ENCODE results near the gene FOXP3. TPM values are rescaled to one million over a fixed set of nuclear protein-coding genes. Genes with fewer than 3 reads are reported as not detected.

FOXP3 gene
- total RNA-seq, 4 donors from 2014 or later, result not detected

DNA sequence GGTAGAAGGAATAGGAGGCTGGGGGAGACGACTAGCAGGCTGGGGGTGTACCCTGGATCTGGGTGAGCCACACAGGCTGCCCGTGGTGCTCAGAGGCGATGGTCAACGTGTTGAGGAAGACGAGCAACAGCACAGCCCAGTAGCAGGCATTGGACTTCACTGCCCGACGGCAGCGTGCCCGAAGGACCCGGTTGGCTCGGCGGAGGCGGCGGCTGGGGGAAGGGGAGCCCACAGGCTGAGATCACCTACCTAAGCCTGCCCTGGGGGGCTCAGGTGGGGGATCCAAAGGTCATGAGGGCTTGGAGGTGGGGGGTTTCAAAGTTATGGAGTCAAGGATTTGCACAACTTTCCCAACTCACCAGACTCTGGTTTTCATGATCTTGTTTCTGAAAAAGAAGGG lies 38.7 kb downstream of the FOXP3 start:
- Histone ChIP-seq H3K27ac (no peak overlapping the region), H3K4me1 (no peaks in the 10 kb centered on the region), H3K9me3 (no peaks in the 10 kb centered on the region), H3K36me3 (no peaks in the 10 kb centered on the region), H3K4me3 (no peak overlapping the region), H3K27me3 (no peaks in the 10 kb centered on the region)
- in situ Hi-C loops (cut with MboI; ENCODE audit: low pct_ligation_motif_present in 1 of 4, low pct_unique_long_range_greater_than_20kb in 1 of 4, low sequenced_read_pairs in 3 of 4), result no loop called here
- 80% methylated on average over 14 of the region's 14 CpGs; no CpG with 5 or more reads in 1 of the 2 donors for WGBS, 2 donors (ENCODE audit: low coverage in 1 of 2)
- no peak for DNase-seq
- no peak for TF ChIP-seq POLR2AphosphoS5 (IDR thresholded peaks at IDR 0.05)
- TF ChIP-seq EP300 (IDR thresholded peaks at IDR 0.05; ENCODE audit: low read depth), result no peak
- TF ChIP-seq, protein P1, sequence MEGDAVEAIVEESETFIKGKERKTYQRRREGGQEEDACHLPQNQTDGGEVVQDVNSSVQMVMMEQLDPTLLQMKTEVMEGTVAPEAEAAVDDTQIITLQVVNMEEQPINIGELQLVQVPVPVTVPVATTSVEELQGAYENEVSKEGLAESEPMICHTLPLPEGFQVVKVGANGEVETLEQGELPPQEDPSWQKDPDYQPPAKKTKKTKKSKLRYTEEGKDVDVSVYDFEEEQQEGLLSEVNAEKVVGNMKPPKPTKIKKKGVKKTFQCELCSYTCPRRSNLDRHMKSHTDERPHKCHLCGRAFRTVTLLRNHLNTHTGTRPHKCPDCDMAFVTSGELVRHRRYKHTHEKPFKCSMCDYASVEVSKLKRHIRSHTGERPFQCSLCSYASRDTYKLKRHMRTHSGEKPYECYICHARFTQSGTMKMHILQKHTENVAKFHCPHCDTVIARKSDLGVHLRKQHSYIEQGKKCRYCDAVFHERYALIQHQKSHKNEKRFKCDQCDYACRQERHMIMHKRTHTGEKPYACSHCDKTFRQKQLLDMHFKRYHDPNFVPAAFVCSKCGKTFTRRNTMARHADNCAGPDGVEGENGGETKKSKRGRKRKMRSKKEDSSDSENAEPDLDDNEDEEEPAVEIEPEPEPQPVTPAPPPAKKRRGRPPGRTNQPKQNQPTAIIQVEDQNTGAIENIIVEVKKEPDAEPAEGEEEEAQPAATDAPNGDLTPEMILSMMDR (IDR thresholded peaks at IDR 0.05), result no peak
- intact Hi-C loops (cut with DNase I; ENCODE audit: low total_unique reads), result no loop called here

- no peak for TF ChIP-seq EP300 (IDR thresholded peaks at IDR 0.05; ENCODE audit: low read depth)
- TF ChIP-seq, protein P1 (IDR thresholded peaks at IDR 0.05), result no peak
- TF ChIP-seq POLR2AphosphoS5 (IDR thresholded peaks at IDR 0.05), result no peak
- no peak for TF ChIP-seq POLR2A (IDR thresholded peaks at IDR 0.05)
- intact Hi-C loops (cut with DNase I; ENCODE audit: low total_unique reads) (no loop called here), in situ Hi-C loops (cut with MboI; ENCODE audit: low pct_ligation_motif_present in 1 of 4, low pct_unique_long_range_greater_than_20kb in 1 of 4, low sequenced_read_pairs in 3 of 4) (no loop called here)
- H3K9me3 ChIP-seq, result no peaks in the 10 kb centered on the region
- no peak for DNase-seq
- WGBS, 2 donors (ENCODE audit: low coverage in 1 of 2), result 57 to 64% methylated on average over 1 to 2 of the region's 2 CpGs
- H3K36me3 ChIP-seq, result no peaks in the 10 kb centered on the region
- H3K4me1 ChIP-seq, result no peaks in the 10 kb centered on the region
- no peak overlapping the region for H3K4me3 ChIP-seq
- no peaks in the 10 kb centered on the region for H3K27me3 ChIP-seq
- no peak overlapping the region for H3K27ac ChIP-seq
Observed at GRCh38 chrX:49221868-49222267, 42.6 kb downstream of the FOXP3 start.

DNA sequence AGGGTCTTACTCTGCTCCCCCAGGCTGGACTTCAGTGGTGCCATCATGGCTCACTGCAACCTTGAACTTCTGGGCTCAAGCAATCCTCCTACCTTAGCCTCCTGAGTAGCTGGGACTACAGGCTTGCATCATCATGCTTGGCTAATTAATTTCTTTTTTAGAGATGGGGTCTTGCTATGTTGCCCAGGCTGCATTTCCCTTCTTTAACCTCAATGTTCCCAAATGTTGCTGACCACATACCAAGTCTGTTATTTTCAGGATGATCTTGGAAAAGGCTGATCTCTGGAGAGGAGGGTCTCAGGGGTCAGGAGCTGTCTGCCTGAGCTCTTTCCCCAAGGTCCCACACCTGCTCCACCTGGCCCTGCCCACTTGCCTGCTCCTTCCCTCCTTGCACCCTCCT lies 44.4 kb downstream of the FOXP3 start:
- DNase-seq, result no peak
- Histone ChIP-seq H3K36me3 (no peaks in the 10 kb centered on the region), H3K27ac (no peak overlapping the region), H3K4me1 (no peaks in the 10 kb centered on the region), H3K27me3 (no peaks in the 10 kb centered on the region), H3K4me3 (no peak overlapping the region), H3K9me3 (no peaks in the 10 kb centered on the region)
- intact Hi-C loops (cut with DNase I; ENCODE audit: low total_unique reads) (no loop called here), in situ Hi-C loops (cut with MboI; ENCODE audit: low pct_ligation_motif_present in 1 of 4, low pct_unique_long_range_greater_than_20kb in 1 of 4, low sequenced_read_pairs in 3 of 4) (no loop called here)
- no peak for TF ChIP-seq POLR2A (IDR thresholded peaks at IDR 0.05)
- TF ChIP-seq POLR2AphosphoS5 (IDR thresholded peaks at IDR 0.05), result no peak
- no peak for TF ChIP-seq EP300 (IDR thresholded peaks at IDR 0.05; ENCODE audit: low read depth)
- TF ChIP-seq, protein P1 (IDR thresholded peaks at IDR 0.05), result no peak

GRCh38 chrX:49214996-49215526 lies 49.4 kb downstream of the FOXP3 start:
- Histone ChIP-seq H3K4me1 (no peaks in the 10 kb centered on the region), H3K27ac (no peak overlapping the region), H3K36me3 (no peaks in the 10 kb centered on the region), H3K4me3 (no peak overlapping the region), H3K27me3 (no peaks in the 10 kb centered on the region), H3K9me3 (no peaks in the 10 kb centered on the region)
- in situ Hi-C loops (cut with MboI; ENCODE audit: low pct_ligation_motif_present in 1 of 4, low pct_unique_long_range_greater_than_20kb in 1 of 4, low sequenced_read_pairs in 3 of 4), result no loop called here
- 81 to 83% methylated on average over 1 to 14 of the region's 14 CpGs for WGBS, 2 donors (ENCODE audit: low coverage in 1 of 2)
- no peak for TF ChIP-seq POLR2AphosphoS5 (IDR thresholded peaks at IDR 0.05)
- TF ChIP-seq EP300 (IDR thresholded peaks at IDR 0.05; ENCODE audit: low read depth), result no peak
- TF ChIP-seq, protein P1 (IDR thresholded peaks at IDR 0.05), result no peak
- TF ChIP-seq POLR2A (IDR thresholded peaks at IDR 0.05), result no peak
- intact Hi-C loops (cut with DNase I; ENCODE audit: low total_unique reads), result no loop called here
- DNase-seq, result no peak

Measured in transverse colon (tissue), 4 donors.